HL-60 (cell line): ENCODE results near the gene RAB34.

ENCODE experiments used
- DNase-seq, 2 experiments: peaks; one replicate each; pipeline ENCODE4 v3.0.0-alpha.2; 2010 to 2020; ENCODE audit warnings: low read depth in 1 of 2, low spot score in 1 of 2
- H3K27ac ChIP-seq: fragments of 250-450 bp; sonication (Bioruptor Pico); replicated peaks from 2 replicates; pipeline ENCODE4 v1.5.1; 2020; ENCODE audit warnings: mild to moderate bottlenecking, moderate library complexity
- H3K27me3 ChIP-seq: fragments of 250-450 bp; sonication (Bioruptor Pico); 2 replicates; pipeline ENCODE4 v1.5.1; 2021; ENCODE audit warnings: mild to moderate bottlenecking, moderate library complexity; ENCODE audit not compliant: insufficient read depth, poor library complexity, severe bottlenecking
- H3K4me3 ChIP-seq: replicated peaks from 2 replicates; pipeline ENCODE4 v1.5.1; 2011; ENCODE audit warnings: mild to moderate bottlenecking, control low read depth, low read length; ENCODE audit not compliant: insufficient read depth
- CTCF ChIP-seq: IDR thresholded peaks from one replicate; pipeline ENCODE4 v1.5.1; 2011; ENCODE audit warnings: low read length, control low read depth, inconsistent platforms; ENCODE audit not compliant: insufficient read depth
- GABPA ChIP-seq: IDR thresholded peaks from 2 replicates; pipeline ENCODE4 v1.6.1; 2012; ENCODE audit warnings: low read depth
- POLR2AphosphoS5 ChIP-seq: IDR thresholded peaks from 2 replicates; pipeline ENCODE4 v1.6.1; 2012; ENCODE audit warnings: low read depth
- SPI1 ChIP-seq: IDR thresholded peaks from 2 replicates; pipeline ENCODE4 v1.6.1; 2012; ENCODE audit warnings: low read depth, mild to moderate bottlenecking, borderline replicate concordance
- long read RNA-seq: library from polyadenylated mRNA; unstranded; transcript quantifications from one replicate; pipeline ENCODE4 v2.0.0, GENCODE V29; 2020
- TF ChIP-seq, protein P1 (sequence below): IDR thresholded peaks from 2 replicates; pipeline ENCODE4 v1.6.1; 2012; ENCODE audit warnings: low read depth; ENCODE audit not compliant: insufficient replicate concordance

Gene RAB34
- long read RNA-seq = 0 reads

DNA sequence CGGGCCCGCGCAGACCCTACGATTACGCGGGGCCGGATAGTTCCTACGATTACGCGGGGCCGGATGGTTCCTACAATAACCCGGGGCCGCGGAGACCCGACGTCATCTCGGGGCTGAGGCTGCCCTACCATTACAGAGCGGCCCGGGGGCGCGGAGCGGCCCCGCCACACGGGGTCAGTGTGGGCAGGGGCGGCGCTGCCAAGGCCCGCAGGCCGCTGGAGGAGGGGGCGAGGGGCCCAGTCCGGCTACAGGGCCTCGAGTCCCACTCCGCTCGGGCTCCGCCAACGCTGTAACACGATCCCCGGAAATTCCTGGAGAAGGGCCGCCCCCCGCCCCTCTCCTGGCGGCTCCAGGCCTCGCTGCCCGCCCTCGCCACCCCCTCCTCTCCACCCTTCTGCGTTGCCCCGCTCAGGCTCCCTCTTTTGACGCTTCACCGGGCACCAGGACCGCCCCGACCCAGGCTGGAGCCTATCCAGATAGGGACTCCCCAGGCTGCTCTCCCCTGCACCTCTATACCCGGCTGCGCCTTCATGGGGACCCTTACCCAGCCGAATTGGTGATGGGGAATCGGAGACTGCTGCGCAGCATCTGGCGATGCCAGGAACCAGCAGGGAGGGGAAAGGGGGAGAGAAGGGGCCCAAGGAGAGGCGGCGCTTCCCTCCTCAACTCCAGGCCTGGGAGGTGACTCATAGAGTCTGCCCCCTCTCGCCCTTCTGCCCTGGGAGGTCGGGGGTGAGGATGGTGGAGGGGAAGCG, at the start of gene RAB34:
TSS of gene RAB34 (minus strand) at position 291 of the 755 bp plus-strand sequence. CDS start 602 bp downstream, outside the sequence.
- no peak for DNase-seq
- H3K27ac ChIP-seq = no peak within 1 kb of the TSS
- H3K4me3 ChIP-seq = no peak within 1 kb of the TSS
- H3K27me3 ChIP-seq = peaks cover 7% of the 10 kb centered on the region
- no peak for TF ChIP-seq GABPA
- no peak for TF ChIP-seq POLR2AphosphoS5
- TF ChIP-seq, protein P1, sequence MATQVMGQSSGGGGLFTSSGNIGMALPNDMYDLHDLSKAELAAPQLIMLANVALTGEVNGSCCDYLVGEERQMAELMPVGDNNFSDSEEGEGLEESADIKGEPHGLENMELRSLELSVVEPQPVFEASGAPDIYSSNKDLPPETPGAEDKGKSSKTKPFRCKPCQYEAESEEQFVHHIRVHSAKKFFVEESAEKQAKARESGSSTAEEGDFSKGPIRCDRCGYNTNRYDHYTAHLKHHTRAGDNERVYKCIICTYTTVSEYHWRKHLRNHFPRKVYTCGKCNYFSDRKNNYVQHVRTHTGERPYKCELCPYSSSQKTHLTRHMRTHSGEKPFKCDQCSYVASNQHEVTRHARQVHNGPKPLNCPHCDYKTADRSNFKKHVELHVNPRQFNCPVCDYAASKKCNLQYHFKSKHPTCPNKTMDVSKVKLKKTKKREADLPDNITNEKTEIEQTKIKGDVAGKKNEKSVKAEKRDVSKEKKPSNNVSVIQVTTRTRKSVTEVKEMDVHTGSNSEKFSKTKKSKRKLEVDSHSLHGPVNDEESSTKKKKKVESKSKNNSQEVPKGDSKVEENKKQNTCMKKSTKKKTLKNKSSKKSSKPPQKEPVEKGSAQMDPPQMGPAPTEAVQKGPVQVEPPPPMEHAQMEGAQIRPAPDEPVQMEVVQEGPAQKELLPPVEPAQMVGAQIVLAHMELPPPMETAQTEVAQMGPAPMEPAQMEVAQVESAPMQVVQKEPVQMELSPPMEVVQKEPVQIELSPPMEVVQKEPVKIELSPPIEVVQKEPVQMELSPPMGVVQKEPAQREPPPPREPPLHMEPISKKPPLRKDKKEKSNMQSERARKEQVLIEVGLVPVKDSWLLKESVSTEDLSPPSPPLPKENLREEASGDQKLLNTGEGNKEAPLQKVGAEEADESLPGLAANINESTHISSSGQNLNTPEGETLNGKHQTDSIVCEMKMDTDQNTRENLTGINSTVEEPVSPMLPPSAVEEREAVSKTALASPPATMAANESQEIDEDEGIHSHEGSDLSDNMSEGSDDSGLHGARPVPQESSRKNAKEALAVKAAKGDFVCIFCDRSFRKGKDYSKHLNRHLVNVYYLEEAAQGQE = no peak
- no peak for TF ChIP-seq CTCF
- no peak for TF ChIP-seq SPI1

GRCh38 chr17:28765038-28765437, 47.4 kb upstream of the RAB34 start:
- no peak overlapping the region for H3K27ac ChIP-seq

DNA sequence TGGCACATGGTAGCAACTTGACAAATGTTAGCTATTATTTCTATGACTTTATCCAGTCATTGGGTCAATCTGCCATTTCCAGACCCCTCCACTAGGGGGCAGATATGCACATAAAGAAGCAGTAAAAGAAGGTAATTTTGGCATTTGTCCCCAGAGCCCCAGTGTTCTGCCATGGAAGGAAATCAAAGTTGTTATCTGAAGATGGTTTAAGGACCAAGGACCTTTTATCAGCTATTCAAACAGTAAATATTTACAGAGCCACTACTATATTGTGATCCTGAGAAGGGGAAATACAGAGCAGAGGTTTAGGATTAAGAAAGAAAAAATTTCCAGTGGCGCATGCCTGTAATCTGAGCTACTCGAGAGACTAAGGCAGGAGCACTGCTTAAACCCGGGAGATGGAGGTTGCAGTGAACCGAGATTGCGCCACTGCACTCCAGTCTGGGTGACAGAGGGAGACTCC, 46.2 kb upstream of the RAB34 start:
- peak in 1 of 2 experiments; percentile 79 for DNase-seq
- Histone ChIP-seq H3K27ac (no peak overlapping the region), H3K27me3 (no peaks in the 10 kb centered on the region), H3K4me3 (no peak overlapping the region)
- TF ChIP-seq SPI1 (no peak), CTCF (peak; percentile 92)
- TF ChIP-seq, protein P1 = no peak

More at GRCh38 chr17:28765038-28765437, 47.4 kb upstream of the RAB34 start:
- no peak for TF ChIP-seq CTCF
- TF ChIP-seq GABPA = no peak
- TF ChIP-seq POLR2AphosphoS5 = no peak
- TF ChIP-seq, protein P1 = no peak
- no peak for TF ChIP-seq SPI1
- Histone ChIP-seq H3K27me3 (no peaks in the 10 kb centered on the region), H3K4me3 (no peak overlapping the region)
- no peak for DNase-seq
